HL-60 (cell line): ENCODE results near the gene PDE11A.
A peak's percentile ranks its signal among the peaks of the same experiment; 100 is the strongest.

ENCODE experiments used
- DNase-seq, 2 experiments: peaks; one replicate each; pipeline ENCODE4 v3.0.0-alpha.2; 2010 to 2020; ENCODE audit warnings: low read depth in 1 of 2, low spot score in 1 of 2
- H3K27ac ChIP-seq: fragments of 250-450 bp; sonication (Bioruptor Pico); replicated peaks from 2 replicates; pipeline ENCODE4 v1.5.1; 2020; ENCODE audit warnings: mild to moderate bottlenecking, moderate library complexity
- H3K27me3 ChIP-seq: fragments of 250-450 bp; sonication (Bioruptor Pico); 2 replicates; pipeline ENCODE4 v1.5.1; 2021; ENCODE audit warnings: mild to moderate bottlenecking, moderate library complexity; ENCODE audit not compliant: insufficient read depth, poor library complexity, severe bottlenecking
- H3K4me3 ChIP-seq: replicated peaks from 2 replicates; pipeline ENCODE4 v1.5.1; 2011; ENCODE audit warnings: mild to moderate bottlenecking, control low read depth, low read length; ENCODE audit not compliant: insufficient read depth
- GABPA ChIP-seq: IDR thresholded peaks from 2 replicates; pipeline ENCODE4 v1.6.1; 2012; ENCODE audit warnings: low read depth
- POLR2AphosphoS5 ChIP-seq: IDR thresholded peaks from 2 replicates; pipeline ENCODE4 v1.6.1; 2012; ENCODE audit warnings: low read depth
- SPI1 ChIP-seq: IDR thresholded peaks from 2 replicates; pipeline ENCODE4 v1.6.1; 2012; ENCODE audit warnings: low read depth, mild to moderate bottlenecking, borderline replicate concordance
- TF ChIP-seq, protein P1 (sequence below): IDR thresholded peaks from one replicate; pipeline ENCODE4 v1.5.1; 2011; ENCODE audit warnings: low read length, control low read depth, inconsistent platforms; ENCODE audit not compliant: insufficient read depth
- TF ChIP-seq, protein P2 (sequence below): IDR thresholded peaks from 2 replicates; pipeline ENCODE4 v1.6.1; 2012; ENCODE audit warnings: low read depth; ENCODE audit not compliant: insufficient replicate concordance

Gene PDE11A

DNA sequence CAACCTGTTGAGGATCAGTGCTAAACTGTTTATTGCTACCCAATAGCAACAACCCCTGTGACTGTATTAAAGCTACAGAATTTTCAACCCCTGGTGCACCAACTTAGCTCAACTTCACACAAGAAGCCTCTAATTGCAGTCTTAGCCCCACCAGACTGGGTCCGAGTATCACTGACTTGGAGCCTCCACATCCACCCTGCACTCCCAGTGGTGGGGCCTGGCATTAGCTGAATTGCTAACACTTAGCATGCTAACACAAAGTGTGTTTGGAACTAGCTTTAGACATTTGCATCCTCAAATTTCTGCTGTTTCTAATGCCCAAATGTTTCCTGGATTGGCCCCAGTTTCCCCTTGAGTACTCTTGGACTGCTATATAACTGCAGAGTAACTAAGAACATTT lies 381.4 kb downstream of the PDE11A start:
- TF ChIP-seq GABPA: no peak
- TF ChIP-seq, protein P1, sequence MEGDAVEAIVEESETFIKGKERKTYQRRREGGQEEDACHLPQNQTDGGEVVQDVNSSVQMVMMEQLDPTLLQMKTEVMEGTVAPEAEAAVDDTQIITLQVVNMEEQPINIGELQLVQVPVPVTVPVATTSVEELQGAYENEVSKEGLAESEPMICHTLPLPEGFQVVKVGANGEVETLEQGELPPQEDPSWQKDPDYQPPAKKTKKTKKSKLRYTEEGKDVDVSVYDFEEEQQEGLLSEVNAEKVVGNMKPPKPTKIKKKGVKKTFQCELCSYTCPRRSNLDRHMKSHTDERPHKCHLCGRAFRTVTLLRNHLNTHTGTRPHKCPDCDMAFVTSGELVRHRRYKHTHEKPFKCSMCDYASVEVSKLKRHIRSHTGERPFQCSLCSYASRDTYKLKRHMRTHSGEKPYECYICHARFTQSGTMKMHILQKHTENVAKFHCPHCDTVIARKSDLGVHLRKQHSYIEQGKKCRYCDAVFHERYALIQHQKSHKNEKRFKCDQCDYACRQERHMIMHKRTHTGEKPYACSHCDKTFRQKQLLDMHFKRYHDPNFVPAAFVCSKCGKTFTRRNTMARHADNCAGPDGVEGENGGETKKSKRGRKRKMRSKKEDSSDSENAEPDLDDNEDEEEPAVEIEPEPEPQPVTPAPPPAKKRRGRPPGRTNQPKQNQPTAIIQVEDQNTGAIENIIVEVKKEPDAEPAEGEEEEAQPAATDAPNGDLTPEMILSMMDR: no peak
- TF ChIP-seq, protein P2, sequence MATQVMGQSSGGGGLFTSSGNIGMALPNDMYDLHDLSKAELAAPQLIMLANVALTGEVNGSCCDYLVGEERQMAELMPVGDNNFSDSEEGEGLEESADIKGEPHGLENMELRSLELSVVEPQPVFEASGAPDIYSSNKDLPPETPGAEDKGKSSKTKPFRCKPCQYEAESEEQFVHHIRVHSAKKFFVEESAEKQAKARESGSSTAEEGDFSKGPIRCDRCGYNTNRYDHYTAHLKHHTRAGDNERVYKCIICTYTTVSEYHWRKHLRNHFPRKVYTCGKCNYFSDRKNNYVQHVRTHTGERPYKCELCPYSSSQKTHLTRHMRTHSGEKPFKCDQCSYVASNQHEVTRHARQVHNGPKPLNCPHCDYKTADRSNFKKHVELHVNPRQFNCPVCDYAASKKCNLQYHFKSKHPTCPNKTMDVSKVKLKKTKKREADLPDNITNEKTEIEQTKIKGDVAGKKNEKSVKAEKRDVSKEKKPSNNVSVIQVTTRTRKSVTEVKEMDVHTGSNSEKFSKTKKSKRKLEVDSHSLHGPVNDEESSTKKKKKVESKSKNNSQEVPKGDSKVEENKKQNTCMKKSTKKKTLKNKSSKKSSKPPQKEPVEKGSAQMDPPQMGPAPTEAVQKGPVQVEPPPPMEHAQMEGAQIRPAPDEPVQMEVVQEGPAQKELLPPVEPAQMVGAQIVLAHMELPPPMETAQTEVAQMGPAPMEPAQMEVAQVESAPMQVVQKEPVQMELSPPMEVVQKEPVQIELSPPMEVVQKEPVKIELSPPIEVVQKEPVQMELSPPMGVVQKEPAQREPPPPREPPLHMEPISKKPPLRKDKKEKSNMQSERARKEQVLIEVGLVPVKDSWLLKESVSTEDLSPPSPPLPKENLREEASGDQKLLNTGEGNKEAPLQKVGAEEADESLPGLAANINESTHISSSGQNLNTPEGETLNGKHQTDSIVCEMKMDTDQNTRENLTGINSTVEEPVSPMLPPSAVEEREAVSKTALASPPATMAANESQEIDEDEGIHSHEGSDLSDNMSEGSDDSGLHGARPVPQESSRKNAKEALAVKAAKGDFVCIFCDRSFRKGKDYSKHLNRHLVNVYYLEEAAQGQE: no peak
- no peak for TF ChIP-seq POLR2AphosphoS5
- TF ChIP-seq SPI1: no peak
- Histone ChIP-seq H3K27me3 (no peaks in the 10 kb centered on the region), H3K4me3 (no peak overlapping the region), H3K27ac (no peak overlapping the region)
- no peak for DNase-seq

- Histone ChIP-seq H3K27ac (no peak overlapping the region), H3K4me3 (no peak overlapping the region), H3K27me3 (no peaks in the 10 kb centered on the region)
- TF ChIP-seq, protein P2: no peak
- TF ChIP-seq GABPA (no peak), POLR2AphosphoS5 (no peak), SPI1 (no peak)
- TF ChIP-seq, protein P1: no peak
- peak in 1 of 2 experiments; percentile 23 for DNase-seq
Observed at GRCh38 chr2:177689623-177690022, 383.0 kb downstream of the PDE11A start.

DNA sequence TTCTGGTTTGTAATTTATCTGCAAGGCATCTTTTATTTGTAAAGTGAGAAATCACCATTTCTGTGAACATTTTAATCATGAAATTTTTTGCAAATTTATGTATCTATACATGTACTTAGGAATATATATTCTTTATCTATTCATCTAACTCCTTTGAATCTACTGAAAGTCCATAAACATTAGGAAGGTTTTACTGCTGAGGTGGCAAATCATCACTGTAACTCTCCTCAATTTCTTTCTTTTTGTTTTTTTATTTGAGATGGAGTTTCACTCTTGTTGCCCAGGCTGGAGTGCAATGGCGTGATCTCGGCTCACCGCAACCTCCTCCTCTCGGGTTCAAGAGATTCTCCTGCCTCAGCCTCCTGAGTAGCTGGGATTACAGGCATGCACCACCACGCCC lies 383.7 kb downstream of the PDE11A start:
- H3K27me3 ChIP-seq: no peaks in the 10 kb centered on the region
- no peak for TF ChIP-seq POLR2AphosphoS5
- TF ChIP-seq, protein P1: no peak
- no peak for TF ChIP-seq SPI1
- TF ChIP-seq GABPA: no peak
- no peak overlapping the region for H3K27ac ChIP-seq
- H3K4me3 ChIP-seq: no peak overlapping the region
- no peak for DNase-seq

- TF ChIP-seq, protein P2: no peak
- TF ChIP-seq, protein P1: no peak
- TF ChIP-seq GABPA (no peak), POLR2AphosphoS5 (no peak), SPI1 (no peak)
- Histone ChIP-seq H3K27ac (no peak overlapping the region), H3K4me3 (no peak overlapping the region), H3K27me3 (peaks cover 2% of the 10 kb centered on the region)
- DNase-seq: no peak
Observed at GRCh38 chr2:177683661-177684069, 388.9 kb downstream of the PDE11A start.
